ENCODE measurements around the gene TBCD. TPM values are rescaled to one million over a fixed set of nuclear protein-coding genes. Genes with fewer than 3 reads are reported as not detected.
A peak's percentile ranks its signal among the peaks of the same experiment; 100 is the strongest.

Gene TBCD
- total RNA-seq, 2 experiments from 2014 or later: 87.8 to 145 TPM

DNA sequence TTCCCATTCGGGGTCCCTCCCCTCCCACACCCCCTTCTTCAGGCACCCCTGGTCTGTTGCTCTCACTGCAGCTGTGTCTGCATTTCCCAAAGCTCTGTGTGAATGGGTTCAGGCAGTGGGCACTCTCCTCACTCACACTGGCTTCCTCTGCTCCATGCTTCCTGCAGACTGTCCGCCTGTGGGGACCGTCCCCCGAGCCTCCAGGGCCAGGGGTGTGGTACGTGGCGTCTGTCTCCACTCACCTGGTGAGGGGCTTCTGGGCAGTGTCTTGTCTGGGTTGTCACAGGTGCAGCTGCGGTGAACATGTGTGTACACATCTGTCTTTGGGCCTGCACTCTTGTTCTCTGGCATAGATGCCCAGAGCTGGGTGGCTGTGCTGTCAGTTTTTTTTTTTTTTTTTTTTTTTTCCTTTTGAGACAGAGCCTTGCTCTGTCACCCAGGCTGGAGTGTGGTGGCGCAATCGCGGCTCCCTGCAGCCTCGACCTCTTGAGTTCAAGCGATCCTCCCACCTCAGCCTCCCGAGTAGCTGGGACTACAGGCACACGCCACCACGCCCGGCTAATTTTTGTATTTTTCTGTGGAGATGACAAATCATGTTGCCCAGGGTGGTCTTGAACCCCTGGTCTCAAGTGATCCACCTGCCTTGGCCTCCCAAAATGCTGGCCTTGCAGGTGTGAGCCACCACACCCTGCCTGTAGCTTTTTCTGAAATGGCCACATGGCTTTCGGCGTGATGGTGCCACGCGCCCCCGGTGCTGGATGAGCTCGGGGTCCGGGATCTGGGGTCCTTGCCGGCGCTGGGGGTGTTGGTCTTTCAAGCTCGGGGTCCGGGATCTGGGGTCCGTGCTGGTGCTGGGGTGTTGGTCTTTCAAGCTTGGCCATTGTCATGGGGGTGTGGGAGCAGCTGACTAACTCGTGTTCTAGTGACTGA, 144.5 kb downstream of the TBCD start:
- peaks cover 17% of the 10 kb centered on the region for H3K4me1 ChIP-seq (ENCODE audit: insufficient read depth, low read length, poor library complexity, severe bottlenecking)
- no peak overlapping the region for H2AFZ ChIP-seq (ENCODE audit: low read length)
- CTCF ChIA-PET (ENCODE audit: unreplicated experiment): interaction anchor here (0.7 to 0.8 kb wide), 2 partner anchors 53 to 174 kb away, joined by 4 to 20 read pairs; no protein-coding TSS in a partner anchor
- TF ChIP-seq, protein P1, sequence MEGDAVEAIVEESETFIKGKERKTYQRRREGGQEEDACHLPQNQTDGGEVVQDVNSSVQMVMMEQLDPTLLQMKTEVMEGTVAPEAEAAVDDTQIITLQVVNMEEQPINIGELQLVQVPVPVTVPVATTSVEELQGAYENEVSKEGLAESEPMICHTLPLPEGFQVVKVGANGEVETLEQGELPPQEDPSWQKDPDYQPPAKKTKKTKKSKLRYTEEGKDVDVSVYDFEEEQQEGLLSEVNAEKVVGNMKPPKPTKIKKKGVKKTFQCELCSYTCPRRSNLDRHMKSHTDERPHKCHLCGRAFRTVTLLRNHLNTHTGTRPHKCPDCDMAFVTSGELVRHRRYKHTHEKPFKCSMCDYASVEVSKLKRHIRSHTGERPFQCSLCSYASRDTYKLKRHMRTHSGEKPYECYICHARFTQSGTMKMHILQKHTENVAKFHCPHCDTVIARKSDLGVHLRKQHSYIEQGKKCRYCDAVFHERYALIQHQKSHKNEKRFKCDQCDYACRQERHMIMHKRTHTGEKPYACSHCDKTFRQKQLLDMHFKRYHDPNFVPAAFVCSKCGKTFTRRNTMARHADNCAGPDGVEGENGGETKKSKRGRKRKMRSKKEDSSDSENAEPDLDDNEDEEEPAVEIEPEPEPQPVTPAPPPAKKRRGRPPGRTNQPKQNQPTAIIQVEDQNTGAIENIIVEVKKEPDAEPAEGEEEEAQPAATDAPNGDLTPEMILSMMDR (conservative IDR thresholded peaks at IDR 0.05; ENCODE audit: low read length): no peak
- TF ChIP-seq EZH2phosphoT487 (IDR thresholded peaks at IDR 0.05; ENCODE audit: borderline replicate concordance, low read depth, low read length): no peak
- DNase-seq (ENCODE audit: low spot score): no peak
- intact Hi-C loops (cut with micrococcal nuclease; ENCODE audit: unreplicated experiment): no loop called here
- H3K4me2 ChIP-seq (ENCODE audit: low read length): no peak overlapping the region
- H3K9me2 ChIP-seq (ENCODE audit: insufficient read depth, low read length): no peaks in the 10 kb centered on the region
- no peaks in the 10 kb centered on the region for H3K79me2 ChIP-seq (ENCODE audit: insufficient read depth, low read depth, low read length)
- H3K27ac ChIP-seq (ENCODE audit: low read depth, low read length, poor library complexity, severe bottlenecking): no peak overlapping the region
- POLR2A ChIA-PET: interaction anchor here (0.6 to 1.3 kb wide), 2 partner anchors 11 to 128 kb away, joined by 4 to 5 read pairs; no protein-coding TSS in a partner anchor
- no peaks in the 10 kb centered on the region for H4K20me1 ChIP-seq (ENCODE audit: insufficient read depth, low read length)
- no peaks in the 10 kb centered on the region for H3K9me3 ChIP-seq (ENCODE audit: low read length)
- no TSS peak for BruUV-seq (replicated peaks)
- peaks cover 42% of the 10 kb centered on the region for H3K36me3 ChIP-seq (ENCODE audit: insufficient read depth, low read length)
- H3K4me3 ChIP-seq (ENCODE audit: low read depth, low read length, poor library complexity, severe bottlenecking): no peak overlapping the region

DNA sequence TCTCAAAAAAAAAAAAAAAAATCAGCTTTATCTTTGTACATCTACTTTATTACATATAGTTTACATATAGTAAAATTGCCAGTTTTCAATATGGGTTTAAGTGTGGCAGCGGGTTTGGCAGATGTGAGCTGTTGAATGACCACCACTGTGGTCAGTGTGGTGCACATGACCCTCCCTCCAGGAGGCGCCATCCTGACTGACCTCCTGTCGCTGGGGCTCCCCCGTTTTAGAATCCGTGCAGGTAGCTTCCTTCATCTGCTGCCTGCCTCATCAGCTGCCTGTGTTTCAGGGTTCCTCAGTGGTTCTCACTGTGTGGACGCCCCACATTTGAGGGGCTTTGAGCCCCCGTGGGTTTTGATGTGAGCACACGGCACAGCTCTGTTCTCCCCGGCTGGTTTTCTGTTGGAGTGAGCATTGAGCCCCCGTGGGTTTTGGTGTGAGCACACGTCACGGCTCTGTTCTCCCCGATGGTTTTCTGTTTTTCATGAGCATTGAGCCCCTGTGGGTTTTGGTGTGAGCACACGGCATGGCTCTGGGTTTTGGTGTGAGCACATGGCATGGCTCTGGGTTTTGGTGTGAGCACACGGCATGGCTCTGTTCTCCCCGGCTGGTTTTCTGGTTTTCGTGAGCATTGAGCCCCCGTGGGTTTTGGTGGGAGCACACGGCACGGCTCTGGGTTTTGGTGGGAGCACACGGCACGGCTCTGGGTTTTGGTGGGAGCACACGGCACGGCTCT, 145.8 kb downstream of the TBCD start:
- H3K79me2 ChIP-seq (ENCODE audit: insufficient read depth, low read depth, low read length): no peaks in the 10 kb centered on the region
- H3K9me2 ChIP-seq (ENCODE audit: insufficient read depth, low read length): no peaks in the 10 kb centered on the region
- H3K4me1 ChIP-seq (ENCODE audit: insufficient read depth, low read length, poor library complexity, severe bottlenecking): peaks cover 11% of the 10 kb centered on the region
- no peak overlapping the region for H3K4me2 ChIP-seq (ENCODE audit: low read length)
- DNase-seq (ENCODE audit: low spot score): no peak
- H3K9me3 ChIP-seq (ENCODE audit: low read length): no peaks in the 10 kb centered on the region
- no peaks in the 10 kb centered on the region for H4K20me1 ChIP-seq (ENCODE audit: insufficient read depth, low read length)
- BruUV-seq (replicated peaks): no TSS peak
- intact Hi-C loops (cut with micrococcal nuclease; ENCODE audit: unreplicated experiment): no loop called here
- no peak for TF ChIP-seq EZH2phosphoT487 (IDR thresholded peaks at IDR 0.05; ENCODE audit: borderline replicate concordance, low read depth, low read length)
- TF ChIP-seq, protein P1 (conservative IDR thresholded peaks at IDR 0.05; ENCODE audit: low read length): peak; percentile 38
- H3K4me3 ChIP-seq (ENCODE audit: low read depth, low read length, poor library complexity, severe bottlenecking): no peak overlapping the region
- no peak overlapping the region for H3K27ac ChIP-seq (ENCODE audit: low read depth, low read length, poor library complexity, severe bottlenecking)
- peaks cover 55% of the 10 kb centered on the region for H3K36me3 ChIP-seq (ENCODE audit: insufficient read depth, low read length)
- POLR2A ChIA-PET: interaction anchor here (0.7 kb wide), 1 partner anchor 245 kb away, joined by 4 read pairs; no protein-coding TSS in a partner anchor
- CTCF ChIA-PET (ENCODE audit: unreplicated experiment): interaction anchor here (0.8 kb wide), 1 partner anchor 12 kb away, joined by 3 read pairs; no protein-coding TSS in a partner anchor
- H2AFZ ChIP-seq (ENCODE audit: low read length): no peak overlapping the region

All from OCI-LY7 (cell line).